HL-60/S4 (cell line): ENCODE measurements around the gene NUCB1.

Experiments used
- in situ Hi-C: fragments of 300-500 bp; cut with MboI; formaldehyde crosslinking; loops from 2 replicates; pipeline ENCODE4 v1.14.3; 2022; ENCODE audit warnings: low sequenced_read_pairs

NUCB1 gene

GRCh38 chr19:48961673-48962028 lies 61.5 kb downstream of the NUCB1 start:
- in situ Hi-C loops = no loop called here

GRCh38 chr19:48962029-48962848 lies 62.1 kb downstream of the NUCB1 start:
- in situ Hi-C loops = no loop called here

GRCh38 chr19:48962849-48963165 lies 62.7 kb downstream of the NUCB1 start:
- in situ Hi-C loops = no loop called here

GRCh38 chr19:48963371-48964204 lies 63.5 kb downstream of the NUCB1 start:
- in situ Hi-C loops = no loop called here

GRCh38 chr19:48964205-48965039 lies 64.3 kb downstream of the NUCB1 start:
- in situ Hi-C loops = no loop called here

- in situ Hi-C loops = no loop called here
Measured at GRCh38 chr19:48965040-48965805, 65.1 kb downstream of the NUCB1 start, which contains the start of gene FTL. FTL (plus strand) TSS chr19:48965309; CDS start chr19:48965508, 199 bp downstream.

GRCh38 chr19:48965806-48966540 lies 65.9 kb downstream of the NUCB1 start:
- in situ Hi-C loops = no loop called here

GRCh38 chr19:48966541-48967345 lies 66.6 kb downstream of the NUCB1 start:
- in situ Hi-C loops = no loop called here

- in situ Hi-C loops = no loop called here
Measured at GRCh38 chr19:48967346-48968178, 67.5 kb downstream of the NUCB1 start.

- in situ Hi-C loops = no loop called here
Measured at GRCh38 chr19:48968179-48968661, 68.1 kb downstream of the NUCB1 start.

GRCh38 chr19:48968813-48969218 lies 68.7 kb downstream of the NUCB1 start:
- in situ Hi-C loops = no loop called here

GRCh38 chr19:48969276-48970138 lies 69.4 kb downstream of the NUCB1 start:
- in situ Hi-C loops = loop anchor here (5.0 kb wide), 1 partner anchor 177 kb away; no protein-coding TSS in a partner anchor

GRCh38 chr19:48970139-48970766 lies 70.1 kb downstream of the NUCB1 start:
- in situ Hi-C loops = loop anchor here (5.0 kb wide), 1 partner anchor 178 kb away; no protein-coding TSS in a partner anchor

- in situ Hi-C loops = loop anchor here (5.0 kb wide), 1 partner anchor 179 kb away; no protein-coding TSS in a partner anchor
Measured at GRCh38 chr19:48970923-48971395, 70.8 kb downstream of the NUCB1 start.
